Activated CD8-positive, alpha-beta T cell treated with anti-CD3 and anti-CD28 coated beads for 36 hours (primary cell): ENCODE measurements around the gene PARD3. TPM values are rescaled to one million over a fixed set of nuclear protein-coding genes. Genes with fewer than 3 reads are reported as not detected.
"Not testable (repeated sequence)": the region's sequence is repeated elsewhere in the genome, so short reads cannot be mapped to it uniquely, and the experiment has no call there.

Experiments
- ATAC-seq: fragments of 200-7000 bp; cut with Tn5 transposase; one replicate; pipeline ENCODE4 v1.10.0; 2021; ENCODE audit warnings: mild to moderate bottlenecking, moderate library complexity
- CTCF ChIA-PET: fragments of 350-600 bp; sonication (Branson Sonifier 250); formaldehyde crosslinking; loops from one replicate; lab custom pipeline; 2021; ENCODE audit warnings: antibody characterized with exemption; lab: Charles Lee
- POLR2A ChIA-PET: fragments of 350-600 bp; sonication (Branson Sonifier 250); formaldehyde crosslinking; loops from one replicate; lab custom pipeline; 2021; ENCODE audit warnings: antibody characterized with exemption; lab: Charles Lee
- DNase-seq: peaks from one replicate; pipeline ENCODE4 v3.0.0-alpha.2; 2020
- H3K27ac Mint-ChIP-seq: one replicate; pipeline ENCODE4 v1.8.0; 2021; ENCODE audit warnings: mild to moderate bottlenecking, mixed read lengths
- H3K27me3 Mint-ChIP-seq: one replicate; pipeline ENCODE4 v1.8.0; 2021; ENCODE audit warnings: mixed read lengths
- H3K36me3 Mint-ChIP-seq: one replicate; pipeline ENCODE4 v1.8.0; 2021; ENCODE audit warnings: low read depth, mixed read lengths
- H3K4me1 Mint-ChIP-seq: one replicate; pipeline ENCODE4 v1.8.0; 2021; ENCODE audit warnings: low read depth, mixed read lengths
- H3K4me3 Mint-ChIP-seq: one replicate; pipeline ENCODE4 v1.8.0; 2021; ENCODE audit warnings: mild to moderate bottlenecking, moderate library complexity, mixed read lengths
- H3K9me3 Mint-ChIP-seq: one replicate; pipeline ENCODE4 v1.8.0; 2021; ENCODE audit warnings: mixed read lengths
- CTCF ChIP-seq: fragments of 200-600 bp; IDR thresholded peaks from one replicate; pipeline ENCODE4 v1.8.0; 2022; ENCODE audit warnings: antibody characterized with exemption, mild to moderate bottlenecking
- intact Hi-C: fragments of 100-400 bp; cut with micrococcal nuclease; formaldehyde crosslinking; loops from one replicate; pipeline ENCODE4 v1.10.0; 2022
- total RNA-seq, 2 experiments: library from RNA; stranded (reverse); gene quantifications; one replicate each; pipeline ENCODE4 v1.2.3, GENCODE V29; 2021

PARD3 gene
- total RNA-seq, 2 experiments from 2014 or later: 1.6 to 2.0 TPM

GRCh38 chr10:34794835-34795234 lies 20.3 kb downstream of the PARD3 start:
- no peak for DNase-seq
- no peak overlapping the region for H3K27ac Mint-ChIP-seq
- ATAC-seq: no peak
- peaks cover 2% of the 10 kb centered on the region for H3K27me3 Mint-ChIP-seq
- no peaks in the 10 kb centered on the region for H3K4me1 Mint-ChIP-seq
- TF ChIP-seq CTCF: no peak
- ChIA-PET POLR2A (no interaction called here), CTCF (no interaction called here)
- H3K9me3 Mint-ChIP-seq: no peaks in the 10 kb centered on the region
- no peaks in the 10 kb centered on the region for H3K36me3 Mint-ChIP-seq
- intact Hi-C loops: no loop called here
- H3K4me3 Mint-ChIP-seq: no peak overlapping the region

- intact Hi-C loops, H3K27ac Mint-ChIP-seq, H3K9me3 Mint-ChIP-seq, ATAC-seq, H3K4me3 Mint-ChIP-seq, H3K36me3 Mint-ChIP-seq, H3K27me3 Mint-ChIP-seq, DNase-seq, H3K4me1 Mint-ChIP-seq, POLR2A ChIA-PET: not testable (repeated sequence)
- CTCF ChIA-PET: interaction anchor here (0.6 kb wide), 1 partner anchor 114 kb away, joined by 3 read pairs; no protein-coding TSS in a partner anchor
Observed at GRCh38 chr10:34793581-34793980, 21.5 kb downstream of the PARD3 start.

- Mint-ChIP-seq H3K27ac (no peak overlapping the region), H3K36me3 (no peaks in the 10 kb centered on the region), H3K4me1 (no peaks in the 10 kb centered on the region), H3K27me3 (peaks cover 2% of the 10 kb centered on the region), H3K4me3 (no peak overlapping the region), H3K9me3 (no peaks in the 10 kb centered on the region)
- ChIA-PET POLR2A (no interaction called here), CTCF (no interaction called here)
- DNase-seq (no peak), ATAC-seq (no peak)
- TF ChIP-seq CTCF: no peak
- intact Hi-C loops: no loop called here
Observed at GRCh38 chr10:34792881-34793280, 22.2 kb downstream of the PARD3 start.

GRCh38 chr10:34791947-34792346 lies 23.1 kb downstream of the PARD3 start:
- Mint-ChIP-seq H3K36me3 (no peaks in the 10 kb centered on the region), H3K27ac (no peak overlapping the region), H3K4me1 (no peaks in the 10 kb centered on the region), H3K4me3 (no peak overlapping the region), H3K27me3 (peaks cover 2% of the 10 kb centered on the region), H3K9me3 (no peaks in the 10 kb centered on the region)
- POLR2A ChIA-PET: no interaction called here
- ATAC-seq: no peak
- intact Hi-C loops: no loop called here
- CTCF ChIA-PET: no interaction called here
- TF ChIP-seq CTCF: no peak
- no peak for DNase-seq

- intact Hi-C loops: no loop called here
- Mint-ChIP-seq H3K9me3 (no peaks in the 10 kb centered on the region), H3K36me3 (no peaks in the 10 kb centered on the region), H3K4me1 (no peaks in the 10 kb centered on the region), H3K4me3 (no peak overlapping the region), H3K27me3 (peaks cover 2% of the 10 kb centered on the region), H3K27ac (no peak overlapping the region)
- TF ChIP-seq CTCF: no peak
- DNase-seq (no peak), ATAC-seq (no peak)
- POLR2A ChIA-PET: no interaction called here
- CTCF ChIA-PET: no interaction called here
Observed at GRCh38 chr10:34791228-34791627, 23.9 kb downstream of the PARD3 start.
